OCI-LY3 (cell line): ENCODE measurements around the gene CEP135.

ENCODE experiments used
- H2AFZ ChIP-seq: fragments of 200-600, 300-600 bp; shearing (Covaris generic); 2 replicates; pipeline ENCODE4 v1.6.0; 2014; ENCODE audit warnings: antibody characterized with exemption, low read depth, low read length
- H3K27ac ChIP-seq: fragments of 200-600, 300-600 bp; sonication (generic); 2 replicates; pipeline ENCODE4 v1.5.1; 2014; ENCODE audit warnings: mild to moderate bottlenecking, low read length, moderate library complexity, mixed read lengths
- H3K27me3 ChIP-seq: fragments of 200-600, 300-600 bp; sonication (generic); 2 replicates; pipeline ENCODE4 v1.6.1; 2014; ENCODE audit warnings: low read depth, low read length, mixed read lengths
- H3K36me3 ChIP-seq: fragments of 200-600, 300-600 bp; sonication (generic); replicated peaks from 2 replicates; pipeline ENCODE3; 2014; ENCODE audit warnings: low read depth, low read length, mixed read lengths
- H3K4me1 ChIP-seq: fragments of 300-600, 200-600 bp; sonication (generic); 2 replicates; pipeline ENCODE4 v1.6.1; 2014; ENCODE audit warnings: low read length, mixed read lengths
- H3K4me2 ChIP-seq: fragments of 200-600, 300-600 bp; sonication (generic); 2 replicates; pipeline ENCODE4 v1.6.1; 2014; ENCODE audit warnings: low read length, mixed read lengths
- H3K4me3 ChIP-seq: fragments of 300-600, 200-600 bp; sonication (generic); 2 replicates; pipeline ENCODE4 v1.5.1; 2014; ENCODE audit warnings: antibody characterized with exemption, mild to moderate bottlenecking, low read length, moderate library complexity
- H3K79me2 ChIP-seq: fragments of 300-600, 200-600 bp; shearing (Covaris generic); 2 replicates; pipeline ENCODE4 v1.6.1; 2014; ENCODE audit warnings: mild to moderate bottlenecking, low read length, mixed read lengths
- H3K9ac ChIP-seq: fragments of 300-600, 200-600 bp; shearing (Covaris generic); 2 replicates; pipeline ENCODE4 v1.6.0; 2014; ENCODE audit warnings: mild to moderate bottlenecking, low read length, moderate library complexity
- H3K9me3 ChIP-seq: fragments of 200-600, 300-600 bp; shearing (Covaris generic); 2 replicates; pipeline ENCODE4 v1.6.1; 2014; ENCODE audit warnings: low read length, mixed read lengths; ENCODE audit not compliant: insufficient read depth
- H4K20me1 ChIP-seq: fragments of 200-600, 300-600 bp; sonication (generic); 2 replicates; pipeline ENCODE4 v1.6.1; 2016; ENCODE audit warnings: low read length, mixed read lengths; ENCODE audit not compliant: insufficient read depth
- EZH2phosphoT487 ChIP-seq: fragments of 200-600 bp; shearing (Covaris generic); IDR thresholded peaks from 2 replicates; pipeline ENCODE4 v1.6.1; 2018; ENCODE audit warnings: antibody characterized with exemption, mixed run types, low read depth
- TF ChIP-seq, protein P1 (sequence below): fragments of 200-600, 300-600 bp; sonication (generic); IDR thresholded peaks from 2 replicates; pipeline ENCODE4 v1.5.1; 2014; ENCODE audit warnings: antibody characterized with exemption, low read length, low read depth

CEP135 gene

GRCh38 chr4:55948726-55949481 lies at the start of gene CEP135:
CEP135 (plus strand) TSS chr4:55948945; CDS start chr4:55952131, 3,186 bp downstream.
- H3K27me3 ChIP-seq: no peaks in the 10 kb centered on the region
- no peaks in the 10 kb centered on the region for H3K9me3 ChIP-seq
- H3K4me2 ChIP-seq: peak within 1 kb of the TSS; percentile 94
- peak within 1 kb of the TSS; percentile 68 for H2AFZ ChIP-seq
- H3K79me2 ChIP-seq: peaks cover 31% of the 10 kb centered on the region
- peaks cover 6% of the 10 kb centered on the region for H3K36me3 ChIP-seq
- H3K4me3 ChIP-seq: peak within 1 kb of the TSS; percentile 87
- TF ChIP-seq EZH2phosphoT487: no peak
- TF ChIP-seq, protein P1, sequence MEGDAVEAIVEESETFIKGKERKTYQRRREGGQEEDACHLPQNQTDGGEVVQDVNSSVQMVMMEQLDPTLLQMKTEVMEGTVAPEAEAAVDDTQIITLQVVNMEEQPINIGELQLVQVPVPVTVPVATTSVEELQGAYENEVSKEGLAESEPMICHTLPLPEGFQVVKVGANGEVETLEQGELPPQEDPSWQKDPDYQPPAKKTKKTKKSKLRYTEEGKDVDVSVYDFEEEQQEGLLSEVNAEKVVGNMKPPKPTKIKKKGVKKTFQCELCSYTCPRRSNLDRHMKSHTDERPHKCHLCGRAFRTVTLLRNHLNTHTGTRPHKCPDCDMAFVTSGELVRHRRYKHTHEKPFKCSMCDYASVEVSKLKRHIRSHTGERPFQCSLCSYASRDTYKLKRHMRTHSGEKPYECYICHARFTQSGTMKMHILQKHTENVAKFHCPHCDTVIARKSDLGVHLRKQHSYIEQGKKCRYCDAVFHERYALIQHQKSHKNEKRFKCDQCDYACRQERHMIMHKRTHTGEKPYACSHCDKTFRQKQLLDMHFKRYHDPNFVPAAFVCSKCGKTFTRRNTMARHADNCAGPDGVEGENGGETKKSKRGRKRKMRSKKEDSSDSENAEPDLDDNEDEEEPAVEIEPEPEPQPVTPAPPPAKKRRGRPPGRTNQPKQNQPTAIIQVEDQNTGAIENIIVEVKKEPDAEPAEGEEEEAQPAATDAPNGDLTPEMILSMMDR: peak; percentile 84
- H3K4me1 ChIP-seq: peaks cover 18% of the 10 kb centered on the region
- peak within 1 kb of the TSS; percentile 75 for H3K9ac ChIP-seq
- peak within 1 kb of the TSS; percentile 90 for H3K27ac ChIP-seq
- H4K20me1 ChIP-seq: no peaks in the 10 kb centered on the region

DNA sequence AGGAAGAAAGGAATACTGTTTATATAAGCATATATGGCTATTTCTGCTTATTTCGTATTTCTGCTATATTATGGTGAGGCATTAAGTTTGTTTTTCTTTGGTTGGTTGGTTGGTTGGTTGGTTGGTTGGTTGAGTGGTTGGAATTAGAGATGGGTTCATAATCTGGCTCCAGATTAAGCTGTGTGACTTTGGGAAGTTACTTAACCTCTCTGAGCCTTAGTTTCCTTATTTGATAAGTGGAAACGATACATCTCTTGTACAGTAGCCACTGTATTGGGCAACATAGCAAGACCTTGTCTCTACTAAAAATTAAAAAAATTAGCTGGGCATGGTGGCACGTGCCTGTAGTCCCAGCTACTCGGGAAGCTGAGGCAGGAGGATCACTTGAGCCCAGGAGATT lies 46.1 kb upstream of the CEP135 start:
- TF ChIP-seq, protein P1: no peak
- no peak for TF ChIP-seq EZH2phosphoT487

GRCh38 chr4:55903577-55903976 lies 45.2 kb upstream of the CEP135 start:
- no peaks in the 10 kb centered on the region for H4K20me1 ChIP-seq
- no peak overlapping the region for H3K4me3 ChIP-seq
- no peak for TF ChIP-seq EZH2phosphoT487
- TF ChIP-seq, protein P1: no peak
- no peak overlapping the region for H3K27ac ChIP-seq
- H3K79me2 ChIP-seq: no peaks in the 10 kb centered on the region
- H3K4me1 ChIP-seq: no peaks in the 10 kb centered on the region
- H3K9me3 ChIP-seq: no peaks in the 10 kb centered on the region
- H2AFZ ChIP-seq: no peak overlapping the region
- H3K9ac ChIP-seq: no peak overlapping the region
- H3K36me3 ChIP-seq: peaks cover 9% of the 10 kb centered on the region
- no peak overlapping the region for H3K4me2 ChIP-seq
- H3K27me3 ChIP-seq: no peaks in the 10 kb centered on the region

More for the DNA sequence above, 46.1 kb upstream of the CEP135 start:
- Histone ChIP-seq H3K9me3 (no peaks in the 10 kb centered on the region), H3K9ac (no peak overlapping the region), H3K36me3 (peaks cover 9% of the 10 kb centered on the region), H4K20me1 (no peaks in the 10 kb centered on the region), H3K27me3 (no peaks in the 10 kb centered on the region), H3K4me2 (no peak overlapping the region), H3K4me3 (no peak overlapping the region), H3K27ac (no peak overlapping the region), H3K79me2 (no peaks in the 10 kb centered on the region), H3K4me1 (no peaks in the 10 kb centered on the region), H2AFZ (no peak overlapping the region)

- Histone ChIP-seq H2AFZ (no peak overlapping the region), H3K79me2 (no peaks in the 10 kb centered on the region), H3K4me1 (no peaks in the 10 kb centered on the region), H3K4me3 (no peak overlapping the region), H3K27me3 (no peaks in the 10 kb centered on the region), H3K27ac (no peak overlapping the region), H4K20me1 (no peaks in the 10 kb centered on the region), H3K36me3 (peaks cover 9% of the 10 kb centered on the region), H3K9me3 (no peaks in the 10 kb centered on the region), H3K4me2 (no peak overlapping the region), H3K9ac (no peak overlapping the region)
- TF ChIP-seq EZH2phosphoT487: no peak
- TF ChIP-seq, protein P1: no peak
Measured at GRCh38 chr4:55904576-55904975, 44.2 kb upstream of the CEP135 start.
